GM13977 (cell line): Measurements from ENCODE around the gene STAB2.

Experiments used
- DNase-seq: peaks from one replicate; pipeline ENCODE4 v3.0.0; 2012; ENCODE audit warnings: low spot score
- in situ Hi-C: fragments of 300-500 bp; cut with MboI; formaldehyde crosslinking; loops from one replicate; pipeline ENCODE4 v1.12.0; 2022; ENCODE audit warnings: low sequenced_read_pairs, low pct_unique_long_range_greater_than_20kb, mixed read lengths, inconsistent platforms; ENCODE audit not compliant: unreplicated experiment
- TF ChIP-seq, protein P1 (sequence below): IDR thresholded peaks from 2 replicates; pipeline ENCODE4 v1.5.1; 2012; ENCODE audit warnings: mild to moderate bottlenecking, control low read depth; ENCODE audit not compliant: insufficient read depth; ENCODE audit errors: extremely low read depth, missing control alignments

Gene STAB2

DNA sequence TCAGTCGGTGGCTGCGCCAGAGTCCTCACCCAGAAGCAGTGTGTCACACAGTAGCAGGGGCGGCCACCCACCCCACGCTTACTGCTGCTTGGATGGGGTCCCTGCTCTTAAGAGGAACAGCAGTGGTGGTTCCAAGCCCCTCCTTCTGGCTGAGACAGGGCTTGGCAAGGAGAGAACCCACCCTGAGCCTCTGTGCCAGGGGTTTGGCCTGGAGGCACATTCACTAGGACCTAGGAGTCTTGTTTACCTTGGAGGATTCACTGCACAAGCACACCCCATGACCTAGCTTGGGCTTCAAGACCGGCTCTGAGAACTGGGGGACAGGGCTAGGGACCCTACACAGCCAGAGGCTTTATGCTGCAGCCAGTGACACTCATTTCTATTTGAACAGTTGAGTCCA, 175.4 kb downstream of the STAB2 start:
- DNase-seq: no peak
- TF ChIP-seq, protein P1, sequence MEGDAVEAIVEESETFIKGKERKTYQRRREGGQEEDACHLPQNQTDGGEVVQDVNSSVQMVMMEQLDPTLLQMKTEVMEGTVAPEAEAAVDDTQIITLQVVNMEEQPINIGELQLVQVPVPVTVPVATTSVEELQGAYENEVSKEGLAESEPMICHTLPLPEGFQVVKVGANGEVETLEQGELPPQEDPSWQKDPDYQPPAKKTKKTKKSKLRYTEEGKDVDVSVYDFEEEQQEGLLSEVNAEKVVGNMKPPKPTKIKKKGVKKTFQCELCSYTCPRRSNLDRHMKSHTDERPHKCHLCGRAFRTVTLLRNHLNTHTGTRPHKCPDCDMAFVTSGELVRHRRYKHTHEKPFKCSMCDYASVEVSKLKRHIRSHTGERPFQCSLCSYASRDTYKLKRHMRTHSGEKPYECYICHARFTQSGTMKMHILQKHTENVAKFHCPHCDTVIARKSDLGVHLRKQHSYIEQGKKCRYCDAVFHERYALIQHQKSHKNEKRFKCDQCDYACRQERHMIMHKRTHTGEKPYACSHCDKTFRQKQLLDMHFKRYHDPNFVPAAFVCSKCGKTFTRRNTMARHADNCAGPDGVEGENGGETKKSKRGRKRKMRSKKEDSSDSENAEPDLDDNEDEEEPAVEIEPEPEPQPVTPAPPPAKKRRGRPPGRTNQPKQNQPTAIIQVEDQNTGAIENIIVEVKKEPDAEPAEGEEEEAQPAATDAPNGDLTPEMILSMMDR: no peak

DNA sequence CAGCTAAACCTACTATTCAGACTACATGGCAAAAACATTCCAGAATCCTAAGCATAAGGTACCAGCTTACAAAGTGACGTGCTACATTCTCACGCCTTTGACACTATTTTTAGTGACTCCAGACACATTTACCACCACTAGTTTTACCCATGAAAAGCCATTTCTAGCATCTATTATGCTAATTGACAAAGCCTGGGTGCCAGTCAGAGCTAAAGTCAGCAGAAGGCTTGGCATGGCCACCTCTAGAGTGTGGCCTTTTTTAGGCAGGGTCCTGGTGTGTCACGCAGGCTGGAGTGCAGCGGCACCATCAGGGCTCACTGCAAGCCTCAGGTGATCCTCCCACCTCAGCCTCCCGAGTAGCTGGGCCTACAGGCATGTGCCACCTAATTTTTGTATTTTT, 178.2 kb downstream of the STAB2 start:
- in situ Hi-C loops: no loop called here
- no peak for DNase-seq
- TF ChIP-seq, protein P1: no peak

More for the DNA sequence above, 175.4 kb downstream of the STAB2 start:
- in situ Hi-C loops: no loop called here

DNA sequence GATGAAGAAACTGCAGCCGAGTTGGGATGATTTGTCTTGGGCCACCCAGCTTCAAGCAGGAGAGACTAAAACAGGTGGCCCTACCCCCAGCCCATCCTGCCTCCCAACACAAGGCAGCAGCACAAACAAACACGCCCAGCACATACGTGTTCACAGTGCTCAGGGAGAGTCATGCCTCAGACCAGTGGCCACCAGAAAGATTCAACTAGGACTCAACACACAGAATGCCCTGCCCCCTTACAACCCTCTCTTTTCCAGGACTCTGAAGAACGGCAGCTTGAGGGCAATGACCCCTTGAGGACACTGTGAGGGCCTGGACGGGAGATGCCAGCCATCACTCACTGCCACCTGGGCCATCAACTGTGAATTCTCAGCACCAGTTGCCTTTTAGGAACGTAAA, 179.0 kb downstream of the STAB2 start:
- in situ Hi-C loops: no loop called here
- TF ChIP-seq, protein P1: no peak
- DNase-seq: no peak

DNA sequence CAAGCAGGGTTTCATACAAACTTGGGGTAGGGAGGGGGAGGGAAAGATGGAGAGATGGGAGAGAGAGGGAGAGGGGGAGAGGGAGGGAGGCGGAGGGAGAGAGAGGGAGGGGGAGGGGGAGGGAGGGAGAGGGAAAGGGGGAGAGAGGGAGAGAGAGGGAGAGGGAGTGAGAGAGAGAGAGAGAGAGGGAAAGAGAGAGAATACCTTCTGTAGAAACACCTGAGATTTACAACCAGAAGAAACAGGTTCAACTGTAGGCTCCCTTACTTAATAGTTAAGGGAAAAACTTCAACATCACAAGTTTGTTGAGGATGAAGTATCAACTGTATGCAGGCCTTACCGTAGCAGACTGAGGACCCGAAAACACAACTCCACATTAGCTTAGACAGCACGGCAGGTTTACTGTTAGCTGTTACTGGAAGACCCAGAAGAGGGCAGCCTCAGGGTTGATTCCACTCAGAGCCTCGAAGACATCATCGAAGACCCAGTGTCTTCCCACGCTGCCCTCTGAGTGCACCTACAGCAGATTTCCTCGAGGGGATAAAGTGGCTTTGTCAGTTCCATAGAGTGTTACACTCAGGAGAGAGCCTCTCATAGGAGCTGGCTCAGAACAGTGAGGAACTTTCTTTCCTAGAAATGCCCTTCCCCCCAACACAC, 181.5 kb downstream of the STAB2 start:
- in situ Hi-C loops: no loop called here
- TF ChIP-seq, protein P1: no peak
- DNase-seq: no peak

DNA sequence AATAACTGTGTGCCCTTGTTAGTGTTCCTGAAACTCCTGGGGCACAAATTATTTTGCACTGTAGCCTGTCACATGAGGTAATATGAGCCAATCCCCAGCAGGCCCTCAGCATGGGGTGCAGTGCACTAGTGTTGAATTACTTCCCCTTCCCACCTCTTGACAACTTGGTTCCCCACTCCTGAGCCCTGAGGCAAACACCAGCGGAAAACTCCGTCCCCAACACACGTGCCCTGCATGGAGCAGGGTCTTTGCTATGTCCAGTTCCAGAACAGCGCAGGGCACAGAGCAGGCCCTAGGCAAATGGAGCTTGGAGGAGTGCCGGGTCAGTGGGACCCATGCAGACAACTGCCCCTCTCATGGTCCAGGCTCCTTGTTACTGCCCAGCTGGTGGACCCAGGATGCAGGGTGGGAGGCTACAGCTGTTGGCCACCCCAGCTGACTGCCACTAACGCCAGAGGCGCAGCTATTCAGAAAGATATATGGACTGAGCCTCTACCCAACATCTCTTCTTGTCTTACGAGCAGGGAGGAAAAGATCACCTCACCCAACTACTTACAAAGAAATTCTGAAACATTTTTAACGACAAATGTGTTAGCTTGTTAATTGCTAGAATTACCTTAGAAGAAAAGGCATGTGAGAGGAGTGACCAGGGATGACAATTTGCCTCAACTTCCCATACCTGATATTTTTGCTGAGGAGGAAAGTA, 182.3 kb downstream of the STAB2 start:
- DNase-seq: no peak
- TF ChIP-seq, protein P1: no peak
- in situ Hi-C loops: no loop called here

DNA sequence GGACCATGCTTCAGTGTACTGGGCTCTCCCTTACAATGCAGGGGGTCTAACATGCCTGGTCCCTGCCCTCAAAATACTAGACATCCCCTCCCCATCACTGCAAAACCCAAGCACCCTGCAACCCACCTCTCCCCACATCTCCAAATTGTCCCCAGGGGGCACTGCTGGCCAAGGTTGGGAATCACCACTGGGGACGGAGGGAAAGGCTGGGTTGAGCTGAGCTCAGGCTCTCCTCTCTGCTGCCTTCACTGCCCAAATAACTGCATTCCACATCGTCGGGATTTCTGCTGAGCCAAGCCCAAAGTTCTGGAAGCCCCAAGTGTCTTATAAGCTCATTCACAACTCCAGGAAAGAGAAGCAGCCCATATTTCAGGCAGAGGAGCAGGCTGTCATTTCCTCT, 184.4 kb downstream of the STAB2 start:
- in situ Hi-C loops: no loop called here
- TF ChIP-seq, protein P1: peak; percentile 57
- no peak for DNase-seq
